HG03175 (cell line): ENCODE data around the gene DMKN.

Source experiments
- ATAC-seq: cut with Tn5 transposase; IDR thresholded peaks from one replicate; pipeline ENCODE4 v1.9.1; 2021; ENCODE audit warnings: mild to moderate bottlenecking, moderate library complexity; ENCODE audit not compliant: unreplicated experiment

DMKN gene

GRCh38 chr19:35549879-35550523 is 36.6 kb upstream of the DMKN start:
- no peak for ATAC-seq

GRCh38 chr19:35549174-35549788 is 35.8 kb upstream of the DMKN start:
- ATAC-seq: no peak

GRCh38 chr19:35546532-35546931 is 33.1 kb upstream of the DMKN start:
- ATAC-seq: no peak

GRCh38 chr19:35545855-35546381 is 32.5 kb upstream of the DMKN start:
- peak; percentile 51 for ATAC-seq

- ATAC-seq: peak; percentile 74
Measured at GRCh38 chr19:35545001-35545854, 31.8 kb upstream of the DMKN start, which contains the start of gene TMEM147. TSS of gene TMEM147 (plus strand) at chr19:35545626. CDS start at chr19:35545740, 114 bp downstream.

- ATAC-seq: no peak
Measured at GRCh38 chr19:35544110-35544802, 30.8 kb upstream of the DMKN start.

GRCh38 chr19:35543280-35544109 is 30.0 kb upstream of the DMKN start:
- no peak for ATAC-seq

GRCh38 chr19:35542209-35542608 is 28.8 kb upstream of the DMKN start:
- ATAC-seq: no peak

GRCh38 chr19:35540356-35540927 is 27.0 kb upstream of the DMKN start:
- ATAC-seq: no peak

GRCh38 chr19:35539850-35540249 is 26.4 kb upstream of the DMKN start:
- no peak for ATAC-seq

GRCh38 chr19:35539314-35539713 is 25.9 kb upstream of the DMKN start:
- ATAC-seq: no peak

- no peak for ATAC-seq
Measured at GRCh38 chr19:35534803-35535480, 21.5 kb upstream of the DMKN start.

- ATAC-seq: no peak
Measured at GRCh38 chr19:35533822-35534392, 20.5 kb upstream of the DMKN start.

- no peak for ATAC-seq
Measured at GRCh38 chr19:35533201-35533821, 19.9 kb upstream of the DMKN start, which contains the start of gene GAPDHS. TSS of gene GAPDHS (plus strand) at chr19:35533456. CDS start at chr19:35533528, 72 bp downstream.

- ATAC-seq: no peak
Measured at GRCh38 chr19:35531291-35531690, 17.8 kb upstream of the DMKN start.

- ATAC-seq: no peak
Measured at GRCh38 chr19:35529241-35530218, 16.1 kb upstream of the DMKN start.
